ENCODE measurements around the gene SLC25A36.

Gene SLC25A36

DNA sequence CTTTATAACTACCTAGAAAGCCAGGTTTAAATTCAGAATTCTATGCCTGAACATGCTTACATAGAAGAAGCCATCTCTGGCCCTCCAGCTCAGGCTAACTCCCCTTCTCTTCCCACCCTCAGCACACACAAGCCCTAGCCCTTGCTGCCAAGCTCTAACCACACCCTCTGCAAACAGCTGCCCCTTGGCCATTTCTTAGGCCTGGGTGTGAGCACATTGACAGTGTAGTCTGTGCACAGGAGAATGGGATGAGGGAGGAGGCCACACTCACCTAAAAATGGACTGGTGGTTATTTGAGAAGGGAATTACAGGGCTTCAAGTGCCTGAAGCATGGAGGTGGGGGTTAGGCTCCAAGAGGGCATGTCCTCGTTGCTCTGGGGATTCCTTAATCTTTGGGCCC is 42.3 kb upstream of the SLC25A36 start:
- Histone ChIP-seq H3F3A (ENCODE audit: insufficient read depth, low read length) (no peaks in the 10 kb centered on the region), H2AFZ (ENCODE audit: low read length) (no peak overlapping the region), H3K27me3 (replicated peaks; ENCODE audit: insufficient read depth, low read length) (no peaks in the 10 kb centered on the region), H3K4me1 (ENCODE audit: low read length) (no peaks in the 10 kb centered on the region), H3K27ac (ENCODE audit: low read length) (no peak overlapping the region), H3K36me3 (replicated peaks; ENCODE audit: insufficient read depth, low read length) (no peaks in the 10 kb centered on the region), H3K4me3 (ENCODE audit: low read length) (no peak overlapping the region), H3K9me2 (replicated peaks; ENCODE audit: insufficient read depth, low read length) (no peaks in the 10 kb centered on the region), H3K79me2 (ENCODE audit: low read length) (no peaks in the 10 kb centered on the region), H3K9me3 (replicated peaks; ENCODE audit: insufficient read depth, low read length) (no peaks in the 10 kb centered on the region), H3K9ac (ENCODE audit: low read length) (no peak overlapping the region), H3K4me2 (ENCODE audit: low read depth, low read length) (no peak overlapping the region), H4K20me1 (ENCODE audit: insufficient read depth, low read length) (no peaks in the 10 kb centered on the region)
- no peak for DNase-seq
- TF ChIP-seq, protein P1, sequence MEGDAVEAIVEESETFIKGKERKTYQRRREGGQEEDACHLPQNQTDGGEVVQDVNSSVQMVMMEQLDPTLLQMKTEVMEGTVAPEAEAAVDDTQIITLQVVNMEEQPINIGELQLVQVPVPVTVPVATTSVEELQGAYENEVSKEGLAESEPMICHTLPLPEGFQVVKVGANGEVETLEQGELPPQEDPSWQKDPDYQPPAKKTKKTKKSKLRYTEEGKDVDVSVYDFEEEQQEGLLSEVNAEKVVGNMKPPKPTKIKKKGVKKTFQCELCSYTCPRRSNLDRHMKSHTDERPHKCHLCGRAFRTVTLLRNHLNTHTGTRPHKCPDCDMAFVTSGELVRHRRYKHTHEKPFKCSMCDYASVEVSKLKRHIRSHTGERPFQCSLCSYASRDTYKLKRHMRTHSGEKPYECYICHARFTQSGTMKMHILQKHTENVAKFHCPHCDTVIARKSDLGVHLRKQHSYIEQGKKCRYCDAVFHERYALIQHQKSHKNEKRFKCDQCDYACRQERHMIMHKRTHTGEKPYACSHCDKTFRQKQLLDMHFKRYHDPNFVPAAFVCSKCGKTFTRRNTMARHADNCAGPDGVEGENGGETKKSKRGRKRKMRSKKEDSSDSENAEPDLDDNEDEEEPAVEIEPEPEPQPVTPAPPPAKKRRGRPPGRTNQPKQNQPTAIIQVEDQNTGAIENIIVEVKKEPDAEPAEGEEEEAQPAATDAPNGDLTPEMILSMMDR (IDR thresholded peaks at IDR 0.05; ENCODE audit: low read length) = no peak
- TF ChIP-seq EZH2 (optimal IDR thresholded peaks at IDR 0.05; ENCODE audit: low read depth, low read length) (no peak), EZH2phosphoT487 (IDR thresholded peaks at IDR 0.05; ENCODE audit: low read length) (no peak)

DNA sequence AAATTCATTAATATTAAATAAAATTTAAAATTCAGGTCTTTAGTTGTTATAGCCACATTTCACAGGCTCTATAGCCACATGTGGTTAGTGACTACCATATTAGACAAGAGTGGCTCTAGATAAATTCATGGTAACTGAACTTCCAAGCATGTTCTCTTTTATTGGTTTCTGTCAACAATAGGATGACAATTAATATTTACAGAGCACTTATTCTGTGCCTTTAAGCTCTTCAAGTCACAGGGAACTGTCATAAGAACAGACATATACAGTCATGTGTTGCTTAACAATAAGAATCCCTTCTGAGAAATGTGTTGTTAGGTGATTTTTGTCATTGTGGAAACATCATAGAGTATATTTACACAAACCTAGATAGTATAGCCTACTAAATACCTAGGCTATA is 38.8 kb upstream of the SLC25A36 start:
- Histone ChIP-seq H3K9ac (ENCODE audit: low read length) (no peak overlapping the region), H3K4me1 (ENCODE audit: low read length) (no peaks in the 10 kb centered on the region), H2AFZ (ENCODE audit: low read length) (no peak overlapping the region), H3F3A (ENCODE audit: insufficient read depth, low read length) (no peaks in the 10 kb centered on the region), H3K4me3 (ENCODE audit: low read length) (no peak overlapping the region), H3K27ac (ENCODE audit: low read length) (no peak overlapping the region), H3K9me2 (replicated peaks; ENCODE audit: insufficient read depth, low read length) (no peaks in the 10 kb centered on the region), H4K20me1 (ENCODE audit: insufficient read depth, low read length) (no peaks in the 10 kb centered on the region), H3K36me3 (replicated peaks; ENCODE audit: insufficient read depth, low read length) (no peaks in the 10 kb centered on the region), H3K4me2 (ENCODE audit: low read depth, low read length) (no peak overlapping the region), H3K79me2 (ENCODE audit: low read length) (no peaks in the 10 kb centered on the region), H3K27me3 (replicated peaks; ENCODE audit: insufficient read depth, low read length) (no peaks in the 10 kb centered on the region), H3K9me3 (replicated peaks; ENCODE audit: insufficient read depth, low read length) (no peaks in the 10 kb centered on the region)
- TF ChIP-seq, protein P1 (IDR thresholded peaks at IDR 0.05; ENCODE audit: low read length) = no peak
- TF ChIP-seq EZH2 (optimal IDR thresholded peaks at IDR 0.05; ENCODE audit: low read depth, low read length) = no peak
- TF ChIP-seq EZH2phosphoT487 (IDR thresholded peaks at IDR 0.05; ENCODE audit: low read length) = no peak
- DNase-seq = no peak

DNA sequence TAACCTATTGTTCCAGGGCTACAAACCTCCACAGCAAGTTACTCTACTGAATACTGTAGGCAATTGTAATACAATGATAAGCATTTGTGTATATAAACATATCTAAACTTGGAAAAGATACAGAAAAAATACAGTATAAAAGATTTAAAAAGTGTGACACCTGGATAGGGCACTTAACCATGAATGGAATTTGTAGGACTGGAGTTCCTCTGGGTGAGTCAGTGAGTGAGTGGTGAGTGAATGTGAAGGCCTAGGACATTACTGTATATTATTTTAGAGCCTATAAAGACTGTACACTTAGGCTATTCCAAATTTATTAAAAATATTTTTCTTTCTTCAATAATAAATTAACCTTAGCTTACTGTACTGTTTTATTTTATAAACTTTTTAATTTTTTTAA is 38.4 kb upstream of the SLC25A36 start:
- H3K9me2 ChIP-seq (replicated peaks; ENCODE audit: insufficient read depth, low read length) = no peaks in the 10 kb centered on the region
- no peak for TF ChIP-seq EZH2 (optimal IDR thresholded peaks at IDR 0.05; ENCODE audit: low read depth, low read length)
- TF ChIP-seq, protein P1 (IDR thresholded peaks at IDR 0.05; ENCODE audit: low read length) = no peak
- TF ChIP-seq EZH2phosphoT487 (IDR thresholded peaks at IDR 0.05; ENCODE audit: low read length) = no peak
- H3K4me1 ChIP-seq (ENCODE audit: low read length) = no peaks in the 10 kb centered on the region
- H3K4me3 ChIP-seq (ENCODE audit: low read length) = no peak overlapping the region
- H4K20me1 ChIP-seq (ENCODE audit: insufficient read depth, low read length) = no peaks in the 10 kb centered on the region
- no peaks in the 10 kb centered on the region for H3K9me3 ChIP-seq (replicated peaks; ENCODE audit: insufficient read depth, low read length)
- H3K4me2 ChIP-seq (ENCODE audit: low read depth, low read length) = no peak overlapping the region
- H3K27me3 ChIP-seq (replicated peaks; ENCODE audit: insufficient read depth, low read length) = no peaks in the 10 kb centered on the region
- H3K36me3 ChIP-seq (replicated peaks; ENCODE audit: insufficient read depth, low read length) = no peaks in the 10 kb centered on the region
- DNase-seq = no peak
- no peak overlapping the region for H2AFZ ChIP-seq (ENCODE audit: low read length)
- H3K9ac ChIP-seq (ENCODE audit: low read length) = no peak overlapping the region
- no peaks in the 10 kb centered on the region for H3F3A ChIP-seq (ENCODE audit: insufficient read depth, low read length)
- no peak overlapping the region for H3K27ac ChIP-seq (ENCODE audit: low read length)
- H3K79me2 ChIP-seq (ENCODE audit: low read length) = no peaks in the 10 kb centered on the region
